Mesendoderm (in vitro differentiated cells): ENCODE measurements around the gene CEMIP.

Source experiments
- DNase-seq: peaks from one replicate; pipeline ENCODE4 v3.0.0; 2013
- H2AK5ac ChIP-seq: 2 replicates; pipeline ENCODE4 v1.6.1; 2013; ENCODE audit warnings: low read length, inconsistent platforms
- H2BK120ac ChIP-seq: 2 replicates; pipeline ENCODE4 v1.6.1; 2013; ENCODE audit warnings: low read depth, mild to moderate bottlenecking, low read length, moderate library complexity, mixed read lengths
- H2BK15ac ChIP-seq: replicated peaks from 2 replicates; pipeline ENCODE4 v1.6.1; 2013; ENCODE audit warnings: low read depth, mild to moderate bottlenecking, moderate library complexity
- H2BK5ac ChIP-seq: 2 replicates; pipeline ENCODE4 v1.6.1; 2013; ENCODE audit warnings: low read length, inconsistent platforms
- H3K18ac ChIP-seq: 2 replicates; pipeline ENCODE4 v1.6.1; 2013; ENCODE audit warnings: mild to moderate bottlenecking, low read length, mixed read lengths
- H3K23ac ChIP-seq: one replicate; pipeline ENCODE4 v1.6.1; 2013; ENCODE audit warnings: low read length
- H3K27ac ChIP-seq: 2 replicates; pipeline ENCODE4 v1.5.1; 2013; ENCODE audit warnings: low read depth, mild to moderate bottlenecking, inconsistent platforms, low read length, moderate library complexity
- H3K27me3 ChIP-seq: 2 replicates; pipeline ENCODE4 v1.6.1; 2013; ENCODE audit warnings: low read length, control low read depth, mild to moderate bottlenecking, inconsistent platforms; ENCODE audit not compliant: insufficient read depth, poor library complexity
- H3K36me3 ChIP-seq: 2 replicates; pipeline ENCODE4 v1.6.1; 2013; ENCODE audit warnings: low read length, inconsistent platforms; ENCODE audit not compliant: control insufficient read depth, insufficient read depth
- H3K4ac ChIP-seq: one replicate; pipeline ENCODE4 v1.6.1; 2013; ENCODE audit warnings: low read depth, mild to moderate bottlenecking, low read length, moderate library complexity
- H3K4me1 ChIP-seq: 2 replicates; pipeline ENCODE4 v1.6.1; 2013; ENCODE audit warnings: low read depth, low read length, inconsistent platforms; ENCODE audit not compliant: control insufficient read depth
- H3K4me2 ChIP-seq: 2 replicates; pipeline ENCODE4 v1.6.1; 2013; ENCODE audit warnings: low read length
- H3K4me3 ChIP-seq: 2 replicates; pipeline ENCODE4 v1.5.1; 2013; ENCODE audit warnings: mild to moderate bottlenecking, low read length
- H3K56ac ChIP-seq: one replicate; pipeline ENCODE4 v1.6.1; 2013; ENCODE audit warnings: low read length
- H3K79me1 ChIP-seq: 2 replicates; pipeline ENCODE4 v1.6.1; 2013; ENCODE audit warnings: low read length, inconsistent platforms
- H3K79me2 ChIP-seq: 2 replicates; pipeline ENCODE4 v1.6.1; 2013; ENCODE audit warnings: mild to moderate bottlenecking, low read length; ENCODE audit not compliant: control insufficient read depth, insufficient read depth
- H3K9ac ChIP-seq: 2 replicates; pipeline ENCODE4 v1.6.1; 2013; ENCODE audit warnings: low read length, inconsistent platforms
- H4K5ac ChIP-seq: one replicate; pipeline ENCODE4 v1.6.1; 2013; ENCODE audit warnings: low read length
- H4K8ac ChIP-seq: one replicate; pipeline ENCODE4 v1.6.1; 2013; ENCODE audit warnings: low read depth, mild to moderate bottlenecking, control low read depth, low read length, moderate library complexity
- WGBS: extraction: QIAGEN DNeasy Blood & Tissue Kit; methylation state at CpG from one replicate; pipeline ENCODE4 v1.1.7; 2013; ENCODE audit warnings: low lambda C conversion rate, missing lambda C conversion rate; ENCODE audit not compliant: insufficient coverage; ENCODE audit errors: extremely low coverage; 5-methylcytosine and 5-hydroxymethylcytosine counted together

The CEMIP gene

DNA sequence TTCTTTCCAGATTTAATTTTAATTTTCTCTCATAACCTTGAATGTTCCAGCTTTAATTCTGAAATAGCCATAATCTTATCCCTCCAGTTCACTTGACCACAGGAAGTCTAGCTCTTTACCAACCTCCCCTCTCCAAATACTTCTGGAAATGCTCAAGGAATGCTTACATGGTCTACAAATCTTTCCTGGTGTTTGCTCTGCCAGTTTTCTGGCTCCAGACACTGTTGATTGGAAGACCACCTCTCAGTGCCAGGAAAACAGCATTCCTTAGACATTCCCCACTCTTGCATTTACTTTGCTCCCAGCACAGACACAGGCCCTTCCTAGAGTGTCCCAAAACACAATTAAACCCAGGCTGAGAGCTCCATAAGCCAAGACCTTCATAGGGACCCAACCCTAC lies 111.8 kb downstream of the CEMIP start:
- Histone ChIP-seq H3K18ac (no peak overlapping the region), H3K27ac (no peak overlapping the region), H3K4ac (no peak overlapping the region), H4K5ac (no peak overlapping the region), H3K4me3 (no peak overlapping the region), H2BK5ac (no peak overlapping the region), H3K79me2 (no peaks in the 10 kb centered on the region), H3K56ac (no peak overlapping the region), H3K23ac (no peak overlapping the region), H3K4me2 (no peak overlapping the region), H2BK15ac (no peak overlapping the region), H3K9ac (no peak overlapping the region), H4K8ac (no peak overlapping the region), H3K27me3 (no peaks in the 10 kb centered on the region), H3K4me1 (no peaks in the 10 kb centered on the region), H2AK5ac (no peak overlapping the region), H3K79me1 (no peaks in the 10 kb centered on the region), H2BK120ac (no peak overlapping the region), H3K36me3 (no peaks in the 10 kb centered on the region)
- peak; percentile 57 for DNase-seq

DNA sequence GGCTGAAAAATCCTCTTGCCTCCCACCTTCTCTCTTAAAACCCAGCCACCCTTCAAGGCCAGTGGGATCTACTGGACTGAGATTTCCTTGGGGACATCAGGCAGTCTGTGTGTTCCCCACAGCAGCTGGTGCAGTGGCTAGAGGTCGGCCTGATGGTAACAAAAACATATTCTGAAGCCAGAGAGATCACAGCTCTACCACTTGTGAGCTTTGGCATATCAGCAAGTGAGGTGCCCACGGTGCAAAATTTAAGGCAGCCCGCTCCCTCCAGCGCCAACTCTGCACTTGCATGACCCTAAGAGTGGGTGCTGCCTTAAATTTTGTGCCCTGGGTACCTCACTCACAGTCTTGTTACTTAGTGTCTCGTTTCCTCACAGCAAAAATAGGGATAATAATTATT lies 113.2 kb downstream of the CEMIP start:
- Histone ChIP-seq H2AK5ac (no peak overlapping the region), H3K23ac (no peak overlapping the region), H4K8ac (no peak overlapping the region), H2BK5ac (no peak overlapping the region), H3K4me2 (no peak overlapping the region), H4K5ac (no peak overlapping the region), H3K79me2 (no peaks in the 10 kb centered on the region), H3K4me3 (no peak overlapping the region), H2BK15ac (no peak overlapping the region), H3K9ac (no peak overlapping the region), H3K27me3 (no peaks in the 10 kb centered on the region), H3K27ac (no peak overlapping the region), H3K4me1 (no peaks in the 10 kb centered on the region), H3K36me3 (no peaks in the 10 kb centered on the region), H3K4ac (no peak overlapping the region), H3K56ac (no peak overlapping the region), H3K79me1 (no peaks in the 10 kb centered on the region), H2BK120ac (no peak overlapping the region), H3K18ac (no peak overlapping the region)
- WGBS, result no CpG with 5 or more reads among the region's 5 CpGs
- no peak for DNase-seq

GRCh38 chr15:80893777-80894176 lies 114.6 kb downstream of the CEMIP start:
- no peak overlapping the region for H2BK15ac ChIP-seq
- H3K36me3 ChIP-seq, result no peaks in the 10 kb centered on the region
- WGBS, result no CpG with 5 or more reads among the region's 1 CpG
- no peak overlapping the region for H2BK5ac ChIP-seq
- no peak overlapping the region for H3K9ac ChIP-seq
- H3K79me2 ChIP-seq, result no peaks in the 10 kb centered on the region
- no peak overlapping the region for H4K8ac ChIP-seq
- H3K4ac ChIP-seq, result no peak overlapping the region
- H3K4me3 ChIP-seq, result no peak overlapping the region
- H3K56ac ChIP-seq, result no peak overlapping the region
- no peak overlapping the region for H4K5ac ChIP-seq
- H3K27ac ChIP-seq, result no peak overlapping the region
- H3K4me2 ChIP-seq, result no peak overlapping the region
- no peaks in the 10 kb centered on the region for H3K4me1 ChIP-seq
- no peaks in the 10 kb centered on the region for H3K27me3 ChIP-seq
- H2AK5ac ChIP-seq, result no peak overlapping the region
- DNase-seq, result no peak
- no peak overlapping the region for H2BK120ac ChIP-seq
- H3K18ac ChIP-seq, result no peak overlapping the region
- no peaks in the 10 kb centered on the region for H3K79me1 ChIP-seq
- H3K23ac ChIP-seq, result no peak overlapping the region

DNA sequence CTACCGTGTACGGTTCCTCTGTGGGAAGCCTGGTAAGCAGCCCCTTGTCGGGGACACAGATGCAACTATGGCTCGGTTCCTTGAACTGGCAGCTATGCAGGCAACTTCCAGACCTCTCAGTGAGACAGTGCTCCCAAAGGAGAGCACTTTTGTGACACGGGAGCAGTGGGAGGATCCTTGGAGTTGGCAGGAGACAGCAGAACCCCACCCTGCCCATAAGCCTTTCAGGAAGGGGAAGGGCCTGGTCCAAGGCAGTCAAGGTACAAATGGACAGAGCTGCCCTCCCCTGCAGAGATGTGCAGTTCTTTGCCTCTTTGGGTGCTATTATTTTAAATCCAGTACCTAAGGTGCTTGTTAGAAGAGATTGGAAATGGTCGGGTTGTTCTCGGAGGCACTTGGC lies 115.9 kb downstream of the CEMIP start:
- Histone ChIP-seq H3K4me2 (no peak overlapping the region), H3K9ac (no peak overlapping the region), H4K8ac (no peak overlapping the region), H2BK15ac (no peak overlapping the region), H3K27ac (no peak overlapping the region), H3K27me3 (no peaks in the 10 kb centered on the region), H2AK5ac (no peak overlapping the region), H3K79me2 (no peaks in the 10 kb centered on the region), H2BK120ac (no peak overlapping the region), H2BK5ac (no peak overlapping the region), H3K4me3 (no peak overlapping the region), H4K5ac (no peak overlapping the region), H3K4ac (no peak overlapping the region), H3K18ac (no peak overlapping the region), H3K79me1 (no peaks in the 10 kb centered on the region), H3K4me1 (no peaks in the 10 kb centered on the region), H3K23ac (no peak overlapping the region), H3K56ac (no peak overlapping the region), H3K36me3 (no peaks in the 10 kb centered on the region)
- no peak for DNase-seq
- no CpG with 5 or more reads among the region's 7 CpGs for WGBS

DNA sequence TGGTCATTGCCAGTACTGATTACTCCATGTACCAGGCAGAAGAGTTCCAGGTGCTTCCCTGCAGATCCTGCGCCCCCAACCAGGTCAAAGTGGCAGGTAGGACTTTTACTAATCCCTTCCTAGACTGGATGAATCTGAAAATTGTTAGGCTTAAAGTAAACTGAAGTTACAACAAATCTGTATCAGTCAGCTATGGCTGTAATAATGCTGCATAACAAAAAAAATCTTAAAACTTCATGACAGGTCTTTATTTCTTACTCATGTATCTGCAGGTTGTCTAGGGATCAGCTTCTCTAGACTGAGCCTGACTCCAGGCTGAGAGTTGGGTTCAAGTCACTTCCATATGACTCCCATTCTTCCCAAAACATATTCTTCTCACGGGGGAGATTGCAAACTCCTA lies 116.8 kb downstream of the CEMIP start:
- H3K18ac ChIP-seq, result no peak overlapping the region
- H4K8ac ChIP-seq, result no peak overlapping the region
- no peaks in the 10 kb centered on the region for H3K27me3 ChIP-seq
- no peaks in the 10 kb centered on the region for H3K79me1 ChIP-seq
- H3K56ac ChIP-seq, result no peak overlapping the region
- DNase-seq, result no peak
- H3K23ac ChIP-seq, result no peak overlapping the region
- H2AK5ac ChIP-seq, result no peak overlapping the region
- no peak overlapping the region for H3K4ac ChIP-seq
- H3K4me2 ChIP-seq, result no peak overlapping the region
- no peak overlapping the region for H2BK15ac ChIP-seq
- no peaks in the 10 kb centered on the region for H3K36me3 ChIP-seq
- no peak overlapping the region for H2BK120ac ChIP-seq
- H3K4me3 ChIP-seq, result no peak overlapping the region
- H3K27ac ChIP-seq, result no peak overlapping the region
- H3K79me2 ChIP-seq, result no peaks in the 10 kb centered on the region
- no peak overlapping the region for H4K5ac ChIP-seq
- no peak overlapping the region for H2BK5ac ChIP-seq
- H3K4me1 ChIP-seq, result no peaks in the 10 kb centered on the region
- no CpG with 5 or more reads among the region's 2 CpGs for WGBS
- no peak overlapping the region for H3K9ac ChIP-seq

DNA sequence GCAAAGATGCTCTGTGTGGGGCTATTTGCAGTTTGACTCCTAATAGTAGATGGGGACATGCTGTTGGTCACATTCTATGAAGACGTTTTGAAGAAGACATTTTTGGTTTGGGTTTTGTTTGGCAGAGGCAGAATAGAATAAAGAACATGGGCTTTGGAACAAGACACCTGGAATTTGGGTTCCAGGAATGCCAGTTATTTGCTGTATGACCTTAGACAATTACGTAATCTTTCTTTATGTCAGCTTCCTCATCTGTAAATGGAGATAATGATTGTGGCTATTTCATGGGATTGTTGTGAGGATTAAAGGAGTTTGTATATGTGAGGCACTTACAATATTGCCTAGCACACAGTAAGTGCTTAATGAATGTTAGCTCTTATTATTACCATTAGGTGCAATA lies 118.9 kb downstream of the CEMIP start:
- H3K4me1 ChIP-seq, result no peaks in the 10 kb centered on the region
- H3K27me3 ChIP-seq, result no peaks in the 10 kb centered on the region
- H3K36me3 ChIP-seq, result no peaks in the 10 kb centered on the region
- no peaks in the 10 kb centered on the region for H3K79me2 ChIP-seq
- no peak overlapping the region for H4K5ac ChIP-seq
- no peak overlapping the region for H3K4me3 ChIP-seq
- no peak overlapping the region for H3K4ac ChIP-seq
- H3K79me1 ChIP-seq, result no peaks in the 10 kb centered on the region
- no peak overlapping the region for H3K18ac ChIP-seq
- H2BK5ac ChIP-seq, result no peak overlapping the region
- WGBS, result no CpG with 5 or more reads among the region's 2 CpGs
- H4K8ac ChIP-seq, result no peak overlapping the region
- H2BK15ac ChIP-seq, result no peak overlapping the region
- no peak for DNase-seq
- H3K23ac ChIP-seq, result no peak overlapping the region
- no peak overlapping the region for H3K9ac ChIP-seq
- no peak overlapping the region for H3K27ac ChIP-seq
- H2BK120ac ChIP-seq, result no peak overlapping the region
- H3K56ac ChIP-seq, result no peak overlapping the region
- H2AK5ac ChIP-seq, result no peak overlapping the region
- H3K4me2 ChIP-seq, result no peak overlapping the region
